Suprapubic skin (tissue), 4 donors: ENCODE data around the gene MAIP1. TPM values are rescaled to one million over a fixed set of nuclear protein-coding genes. Genes with fewer than 3 reads are reported as not detected.

Source experiments
- DNase-seq, 2 donors: peaks; one replicate each; pipeline ENCODE4 v3.0.0-alpha.2; 2019; ENCODE audit warnings: low spot score in 2 of 2
- H3K27ac ChIP-seq: fragments of 200-600 bp; sonication (generic); one replicate; pipeline ENCODE4 v1.5.1; 2019
- H3K27me3 ChIP-seq: fragments of 200-600 bp; sonication (generic); one replicate; pipeline ENCODE4 v1.5.1; 2019
- H3K36me3 ChIP-seq: fragments of 200-600 bp; sonication (generic); one replicate; pipeline ENCODE4 v1.5.1; 2019
- H3K4me1 ChIP-seq: fragments of 200-600 bp; sonication (generic); one replicate; pipeline ENCODE4 v1.5.1; 2019
- H3K4me3 ChIP-seq: fragments of 200-600 bp; sonication (generic); one replicate; pipeline ENCODE4 v1.5.1; 2019; ENCODE audit warnings: mild to moderate bottlenecking
- H3K9me3 ChIP-seq: fragments of 200-600 bp; sonication (generic); one replicate; pipeline ENCODE4 v1.5.1; 2019
- CTCF ChIP-seq, 2 donors: fragments of 200-600 bp in 1 of 2; fragments of 450-650 bp in 1 of 2; sonication (generic) in 1 of 2; IDR thresholded peaks; one replicate each; pipeline ENCODE4 v1.5.1; 2016 to 2019; ENCODE audit warnings: antibody characterized with exemption in 2 of 2, mild to moderate bottlenecking in 1 of 2, moderate library complexity in 1 of 2
- EP300 ChIP-seq: sonication (generic); formaldehyde crosslinking; IDR thresholded peaks from one replicate; pipeline ENCODE4 v1.6.1; 2017; ENCODE audit warnings: antibody characterized with exemption
- POLR2A ChIP-seq, 2 donors: fragments of 450-650 bp; IDR thresholded peaks; one replicate each; pipeline ENCODE4 v1.6.1; 2017; ENCODE audit warnings: antibody characterized with exemption in 2 of 2, mild to moderate bottlenecking in 2 of 2, moderate library complexity in 2 of 2
- POLR2AphosphoS5 ChIP-seq, 3 donors: sonication (generic); formaldehyde crosslinking; IDR thresholded peaks; one replicate each; pipeline ENCODE4 v1.6.1; 2017; ENCODE audit warnings: antibody characterized with exemption in 3 of 3
- WGBS: methylation state at CpG from one replicate; pipeline ENCODE4 v1.1.5; 2018; 5-methylcytosine and 5-hydroxymethylcytosine counted together
- total RNA-seq, 4 donors: library from RNA; depleted of rRNA; stranded (reverse); fragments of >200 nt; gene quantifications; one replicate each; pipeline ENCODE4 v1.1.0, GENCODE V29; 2016

Gene MAIP1
- total RNA-seq, 4 donors from 2014 or later: 24.5 to 36.0 (median 25.5) TPM

GRCh38 chr2:199936554-199936953, 18.8 kb upstream of the MAIP1 start:
- H3K4me3 ChIP-seq: no peak overlapping the region
- TF ChIP-seq POLR2AphosphoS5 (IDR thresholded peaks at IDR 0.05) (no peak), EP300 (no peak), CTCF (IDR thresholded peaks at IDR 0.05) (no peak), POLR2A (IDR thresholded peaks at IDR 0.05) (no peak)
- no peaks in the 10 kb centered on the region for H3K27me3 ChIP-seq
- H3K4me1 ChIP-seq: no peaks in the 10 kb centered on the region
- no peak overlapping the region for H3K27ac ChIP-seq
- H3K36me3 ChIP-seq: peaks cover 34% of the 10 kb centered on the region
- no peaks in the 10 kb centered on the region for H3K9me3 ChIP-seq
- 88% methylated on average over 2 of the region's 2 CpGs for WGBS
- DNase-seq: no peak

GRCh38 chr2:199940373-199940772, 15.0 kb upstream of the MAIP1 start:
- TF ChIP-seq POLR2AphosphoS5 (IDR thresholded peaks at IDR 0.05) (no peak), EP300 (no peak), POLR2A (IDR thresholded peaks at IDR 0.05) (no peak), CTCF (IDR thresholded peaks at IDR 0.05) (no peak)
- Histone ChIP-seq H3K36me3 (peaks cover 28% of the 10 kb centered on the region), H3K4me1 (no peaks in the 10 kb centered on the region), H3K27ac (no peak overlapping the region), H3K4me3 (no peak overlapping the region), H3K27me3 (no peaks in the 10 kb centered on the region), H3K9me3 (no peaks in the 10 kb centered on the region)
- no peak for DNase-seq
- 96% methylated on average over 2 of the region's 2 CpGs for WGBS

GRCh38 chr2:199943373-199943772, 12.0 kb upstream of the MAIP1 start:
- no peaks in the 10 kb centered on the region for H3K27me3 ChIP-seq
- H3K4me3 ChIP-seq: no peak overlapping the region
- 93% methylated on average over 4 of the region's 4 CpGs for WGBS
- H3K4me1 ChIP-seq: no peaks in the 10 kb centered on the region
- H3K36me3 ChIP-seq: peaks cover 38% of the 10 kb centered on the region
- H3K27ac ChIP-seq: no peak overlapping the region
- TF ChIP-seq EP300 (no peak), POLR2AphosphoS5 (IDR thresholded peaks at IDR 0.05) (no peak), CTCF (IDR thresholded peaks at IDR 0.05) (no peak), POLR2A (IDR thresholded peaks at IDR 0.05) (no peak)
- no peak for DNase-seq
- H3K9me3 ChIP-seq: no peaks in the 10 kb centered on the region

- no peaks in the 10 kb centered on the region for H3K9me3 ChIP-seq
- no peaks in the 10 kb centered on the region for H3K27me3 ChIP-seq
- H3K4me3 ChIP-seq: no peak overlapping the region
- DNase-seq: no peak
- H3K27ac ChIP-seq: no peak overlapping the region
- no peak for TF ChIP-seq CTCF (IDR thresholded peaks at IDR 0.05)
- no peak for TF ChIP-seq POLR2AphosphoS5 (IDR thresholded peaks at IDR 0.05)
- 81% methylated on average over 1 of the region's 1 CpG for WGBS
- no peaks in the 10 kb centered on the region for H3K4me1 ChIP-seq
- peaks cover 36% of the 10 kb centered on the region for H3K36me3 ChIP-seq
Observed at GRCh38 chr2:199946196-199946595, 9.2 kb upstream of the MAIP1 start.

- TF ChIP-seq CTCF (IDR thresholded peaks at IDR 0.05) (no peak), POLR2A (IDR thresholded peaks at IDR 0.05) (no peak), EP300 (no peak), POLR2AphosphoS5 (IDR thresholded peaks at IDR 0.05) (no peak)
- Histone ChIP-seq H3K27me3 (no peaks in the 10 kb centered on the region), H3K36me3 (peaks cover 36% of the 10 kb centered on the region), H3K9me3 (no peaks in the 10 kb centered on the region), H3K4me3 (no peak overlapping the region), H3K27ac (no peak overlapping the region), H3K4me1 (no peaks in the 10 kb centered on the region)
- DNase-seq: no peak
Observed at GRCh38 chr2:199946836-199947235, 8.5 kb upstream of the MAIP1 start.
